SK-N-MC (cell line): ENCODE data around the gene ADAMTS7.

ENCODE experiments used
- DNase-seq: peaks from one replicate; pipeline ENCODE4 v3.0.0-alpha.2; 2011; ENCODE audit warnings: low read depth, low spot score
- H3K27ac ChIP-seq: fragments of 200-600 bp; sonication (generic); 2 replicates; pipeline ENCODE4 v1.5.1; 2016; ENCODE audit warnings: mixed run types
- H3K36me3 ChIP-seq: fragments of 200-600 bp; sonication (generic); 2 replicates; pipeline ENCODE4 v1.6.1; 2017; ENCODE audit warnings: antibody characterized with exemption, low read length, mixed read lengths; ENCODE audit not compliant: insufficient read depth
- H3K4me3 ChIP-seq: fragments of 200-600 bp; sonication (generic); 2 replicates; pipeline ENCODE4 v1.5.1; 2016
- H3K9ac ChIP-seq: fragments of 200-600 bp; sonication (generic); 2 replicates; pipeline ENCODE4 v1.8.0; 2017; ENCODE audit warnings: mixed run types, mixed read lengths; ENCODE audit not compliant: insufficient read length
- H3K9me3 ChIP-seq: fragments of 200-600 bp; sonication (generic); 2 replicates; pipeline ENCODE4 v1.6.1; 2017; ENCODE audit warnings: low read depth, mild to moderate bottlenecking, antibody characterized with exemption, low read length, moderate library complexity, mixed read lengths
- EZH2 ChIP-seq: fragments of 200-600 bp; sonication (generic); IDR thresholded peaks from one replicate; pipeline ENCODE4 v1.6.1; 2017; ENCODE audit warnings: antibody characterized with exemption
- FOXP2 ChIP-seq: optimal IDR thresholded peaks from 2 replicates; pipeline ENCODE3; 2011; ENCODE audit warnings: mild to moderate bottlenecking, moderate library complexity; ENCODE audit not compliant: insufficient read depth; ENCODE audit errors: extremely low read length, control extremely low read depth
- POLR2AphosphoS5 ChIP-seq: IDR thresholded peaks from 2 replicates; pipeline ENCODE4 v1.6.1; 2012; ENCODE audit warnings: mild to moderate bottlenecking, low read depth, low read length, borderline replicate concordance

Gene ADAMTS7

GRCh38 chr15:78831229-78832207 lies 20.3 kb upstream of the ADAMTS7 start:
- no peak for TF ChIP-seq FOXP2
- Histone ChIP-seq H3K36me3 (no peaks in the 10 kb centered on the region), H3K9ac (no peak overlapping the region), H3K9me3 (no peaks in the 10 kb centered on the region), H3K4me3 (no peak overlapping the region), H3K27ac (no peak overlapping the region)
- DNase-seq = no peak

- no peak overlapping the region for H3K4me3 ChIP-seq
- no peak overlapping the region for H3K27ac ChIP-seq
These were observed 19.4 kb upstream of the ADAMTS7 start for GRCh38 chr15:78830514-78831228.

DNA sequence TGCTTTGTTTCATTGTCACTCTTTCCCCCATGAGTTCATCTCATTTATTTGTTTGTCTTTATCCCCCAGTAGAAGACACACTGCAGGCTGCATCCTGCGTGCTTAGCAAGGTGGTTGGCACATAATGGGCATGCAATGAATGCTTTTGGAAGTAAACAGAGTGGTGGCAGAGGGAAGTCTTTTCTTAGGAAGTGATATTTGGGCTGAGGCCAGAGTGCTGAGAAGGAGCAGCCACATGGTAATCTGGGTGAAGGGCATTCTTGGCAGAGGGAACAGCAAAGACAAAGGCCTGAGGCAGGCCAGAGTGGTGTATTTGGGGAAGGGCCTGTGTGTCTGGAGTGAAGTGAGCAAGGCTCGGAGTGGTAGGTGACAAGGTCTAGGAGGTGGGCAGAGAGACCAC lies 17.7 kb upstream of the ADAMTS7 start:
- TF ChIP-seq FOXP2 (no peak), EZH2 (no peak), POLR2AphosphoS5 (no peak)
- no peaks in the 10 kb centered on the region for H3K36me3 ChIP-seq
- no peak overlapping the region for H3K9ac ChIP-seq
- no peak overlapping the region for H3K27ac ChIP-seq
- DNase-seq = no peak
- H3K9me3 ChIP-seq = no peaks in the 10 kb centered on the region
- H3K4me3 ChIP-seq = no peak overlapping the region

More at GRCh38 chr15:78830514-78831228, 19.4 kb upstream of the ADAMTS7 start:
- no peak overlapping the region for H3K9ac ChIP-seq
- no peak for TF ChIP-seq FOXP2
- TF ChIP-seq EZH2 = no peak
- TF ChIP-seq POLR2AphosphoS5 = no peak
- H3K9me3 ChIP-seq = no peaks in the 10 kb centered on the region
- H3K36me3 ChIP-seq = no peaks in the 10 kb centered on the region
- no peak for DNase-seq

DNA sequence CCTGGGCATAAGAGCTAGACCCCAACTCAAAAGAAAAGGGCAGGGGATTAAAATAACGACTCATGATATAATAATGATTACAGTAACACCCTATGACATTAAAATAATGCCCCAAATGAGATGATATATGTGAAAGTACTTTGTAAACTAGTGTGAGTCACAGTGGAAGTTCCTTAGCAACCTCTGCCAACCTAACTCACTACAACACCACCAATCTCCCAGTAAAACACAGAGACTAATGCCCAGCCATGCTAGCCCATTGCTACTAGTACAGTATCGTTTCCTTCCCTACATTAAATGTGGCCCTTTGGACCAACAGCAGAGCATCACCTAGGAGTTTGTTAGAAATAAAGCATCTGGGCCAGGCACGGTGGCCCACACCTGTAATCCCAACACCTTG lies 11.2 kb upstream of the ADAMTS7 start:
- TF ChIP-seq FOXP2 = no peak
- no peak for TF ChIP-seq EZH2
- TF ChIP-seq POLR2AphosphoS5 = no peak
- no peak for DNase-seq
- H3K9me3 ChIP-seq = no peaks in the 10 kb centered on the region
- no peak overlapping the region for H3K9ac ChIP-seq
- H3K36me3 ChIP-seq = no peaks in the 10 kb centered on the region
- H3K4me3 ChIP-seq = no peak overlapping the region
- no peak overlapping the region for H3K27ac ChIP-seq

DNA sequence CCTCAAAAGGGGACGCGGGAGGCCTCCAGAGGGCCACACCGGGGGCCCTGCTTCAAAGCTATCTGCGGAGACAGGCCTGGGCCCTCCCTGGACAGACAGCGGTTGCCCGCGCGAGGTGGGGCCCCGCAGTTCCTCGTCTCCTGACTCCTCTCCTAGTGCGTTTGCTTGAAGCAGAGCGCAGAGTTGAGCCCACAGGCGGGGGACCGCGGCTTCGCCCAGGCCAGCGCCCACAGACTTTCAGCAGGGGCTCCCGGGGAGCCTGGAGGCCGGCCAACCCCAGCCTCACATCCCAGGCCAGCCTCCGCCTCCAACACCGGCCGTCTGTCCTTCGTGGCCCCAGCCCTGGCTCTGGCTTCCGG lies 540 bp upstream of the ADAMTS7 start:
- Histone ChIP-seq H3K9ac (no peak overlapping the region), H3K27ac (no peak overlapping the region), H3K4me3 (peak overlapping the region; percentile 80), H3K36me3 (no peaks in the 10 kb centered on the region), H3K9me3 (no peaks in the 10 kb centered on the region)
- DNase-seq = no peak
- TF ChIP-seq FOXP2 (no peak), POLR2AphosphoS5 (no peak), EZH2 (no peak)

- H3K27ac ChIP-seq = no peak overlapping the region
These were observed 721 bp downstream of the ADAMTS7 start for GRCh38 chr15:78810362-78811123.

DNA sequence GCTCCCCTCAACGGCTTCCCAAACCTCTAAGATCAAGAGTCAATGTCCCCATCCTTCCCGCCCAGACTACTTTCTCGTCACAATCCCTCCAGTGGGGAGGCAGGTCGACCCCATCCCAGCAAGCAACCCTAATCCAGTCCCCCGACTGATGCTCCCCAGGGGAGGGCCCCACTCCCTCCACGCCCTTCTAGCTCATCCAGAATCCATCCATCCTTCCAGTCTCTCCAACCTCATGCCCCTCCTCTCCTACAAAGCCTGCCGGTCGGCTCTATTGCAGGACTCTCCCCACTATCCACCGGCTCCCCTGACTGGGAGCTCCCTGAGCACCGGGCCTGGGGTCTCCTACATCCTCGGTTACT lies 1.3 kb downstream of the ADAMTS7 start:
- H3K36me3 ChIP-seq = no peaks in the 10 kb centered on the region
- peak overlapping the region; percentile 80 for H3K4me3 ChIP-seq
- no peaks in the 10 kb centered on the region for H3K9me3 ChIP-seq
- H3K27ac ChIP-seq = no peak overlapping the region
- no peak for TF ChIP-seq EZH2
- no peak for TF ChIP-seq POLR2AphosphoS5
- TF ChIP-seq FOXP2 = no peak
- no peak for DNase-seq
- no peak overlapping the region for H3K9ac ChIP-seq

More at GRCh38 chr15:78810362-78811123, 721 bp downstream of the ADAMTS7 start:
- no peaks in the 10 kb centered on the region for H3K36me3 ChIP-seq
- TF ChIP-seq FOXP2 (no peak), EZH2 (peak; percentile 43), POLR2AphosphoS5 (no peak)
- H3K9ac ChIP-seq = no peak overlapping the region
- H3K4me3 ChIP-seq = peak overlapping the region; percentile 80
- DNase-seq = no peak
- no peaks in the 10 kb centered on the region for H3K9me3 ChIP-seq

GRCh38 chr15:78808550-78808949 lies 2.7 kb downstream of the ADAMTS7 start:
- no peaks in the 10 kb centered on the region for H3K9me3 ChIP-seq
- no peak for DNase-seq
- H3K9ac ChIP-seq = no peak overlapping the region
- H3K36me3 ChIP-seq = no peaks in the 10 kb centered on the region
- H3K4me3 ChIP-seq = no peak overlapping the region
- no peak for TF ChIP-seq EZH2
- TF ChIP-seq POLR2AphosphoS5 = no peak
- TF ChIP-seq FOXP2 = no peak
- no peak overlapping the region for H3K27ac ChIP-seq
